Measurements from ENCODE around the gene WARS2. TPM values are rescaled to one million over a fixed set of nuclear protein-coding genes. Genes with fewer than 3 reads are reported as not detected.

The WARS2 gene
- polyA plus RNA-seq, 1 experiment = 17.7 TPM

DNA sequence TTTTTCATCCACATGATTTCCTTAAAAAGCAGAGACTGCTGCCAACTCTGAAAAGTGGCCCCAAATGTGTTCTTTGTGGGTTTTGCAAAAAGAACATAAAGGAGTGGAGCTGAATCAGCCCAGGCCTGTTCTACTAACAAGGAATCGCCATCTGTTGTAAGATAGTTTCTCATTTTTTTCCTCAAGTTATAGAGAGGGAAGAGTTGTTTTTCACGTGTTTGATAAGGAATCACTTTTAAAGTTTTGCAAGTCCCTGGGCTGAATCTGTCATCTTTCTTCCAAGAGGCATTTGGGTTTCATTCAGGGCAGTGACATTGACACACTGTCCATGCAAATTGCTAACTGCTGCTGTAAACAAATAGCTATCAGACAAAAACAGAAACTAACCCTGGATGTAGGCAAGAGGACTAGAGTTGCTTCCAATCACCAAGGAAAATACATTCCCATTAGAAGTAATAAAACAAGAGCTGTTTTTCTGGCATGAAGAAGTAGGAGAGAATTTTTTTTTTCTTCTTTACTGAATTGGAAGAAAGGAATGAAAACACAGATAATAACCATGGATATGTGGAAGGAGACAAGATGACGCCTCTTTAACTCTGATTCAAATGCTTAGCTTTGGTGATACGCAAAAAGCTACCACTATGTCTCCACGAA lies 93.5 kb downstream of the WARS2 start:
- POLR2A ChIA-PET = no interaction called here
- H3K36me3 ChIP-seq (ENCODE audit: control insufficient read depth, insufficient read depth, low read length) = no peaks in the 10 kb centered on the region
- CTCF ChIA-PET = interaction anchor here (0.7 to 1.3 kb wide), 4 partner anchors 11 to 600 kb away, joined by 3 to 4 read pairs (median 3); no protein-coding TSS in a partner anchor
- 0 out of 2 replicates have a peak overlapping the region, but pooled peaks have one; percentile 17 for H3K4me3 ChIP-seq (ENCODE audit: low read depth, low read length)
- no peaks in the 10 kb centered on the region for H3K27me3 ChIP-seq (ENCODE audit: control insufficient read depth, insufficient read depth, low read length)
- no peak for TF ChIP-seq CTCF (IDR thresholded peaks at IDR 0.05; ENCODE audit: insufficient read depth, low read depth, low read length)
- DNase-seq (ENCODE audit: low read depth) = peak; percentile 30

DNA sequence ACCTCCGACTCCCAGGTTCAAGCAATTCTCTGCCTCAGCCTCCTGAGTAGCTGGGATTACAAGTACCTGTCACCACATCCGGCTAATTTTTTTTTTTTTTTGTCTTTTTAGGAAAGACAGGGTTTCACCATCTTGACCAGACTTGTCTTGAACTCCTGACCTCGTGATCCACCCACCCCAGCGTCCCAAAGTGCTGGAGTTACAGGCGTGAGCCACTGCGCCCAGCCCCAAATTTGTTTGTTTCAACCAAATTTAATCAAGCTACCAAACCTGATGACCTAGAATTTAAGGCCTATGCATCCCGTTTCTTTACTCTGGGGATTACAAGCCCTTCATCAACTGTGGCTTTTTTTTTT lies 94.0 kb downstream of the WARS2 start:
- no peak for TF ChIP-seq CTCF (IDR thresholded peaks at IDR 0.05; ENCODE audit: insufficient read depth, low read depth, low read length)
- POLR2A ChIA-PET = no interaction called here
- DNase-seq (ENCODE audit: low read depth) = no peak
- Histone ChIP-seq H3K36me3 (ENCODE audit: control insufficient read depth, insufficient read depth, low read length) (no peaks in the 10 kb centered on the region), H3K4me3 (ENCODE audit: low read depth, low read length) (no peak overlapping the region), H3K27me3 (ENCODE audit: control insufficient read depth, insufficient read depth, low read length) (no peaks in the 10 kb centered on the region)
- CTCF ChIA-PET = interaction anchor here (0.7 to 1.5 kb wide), 4 partner anchors 11 to 228 kb away, joined by 3 to 4 read pairs (median 4); no protein-coding TSS in a partner anchor

DNA sequence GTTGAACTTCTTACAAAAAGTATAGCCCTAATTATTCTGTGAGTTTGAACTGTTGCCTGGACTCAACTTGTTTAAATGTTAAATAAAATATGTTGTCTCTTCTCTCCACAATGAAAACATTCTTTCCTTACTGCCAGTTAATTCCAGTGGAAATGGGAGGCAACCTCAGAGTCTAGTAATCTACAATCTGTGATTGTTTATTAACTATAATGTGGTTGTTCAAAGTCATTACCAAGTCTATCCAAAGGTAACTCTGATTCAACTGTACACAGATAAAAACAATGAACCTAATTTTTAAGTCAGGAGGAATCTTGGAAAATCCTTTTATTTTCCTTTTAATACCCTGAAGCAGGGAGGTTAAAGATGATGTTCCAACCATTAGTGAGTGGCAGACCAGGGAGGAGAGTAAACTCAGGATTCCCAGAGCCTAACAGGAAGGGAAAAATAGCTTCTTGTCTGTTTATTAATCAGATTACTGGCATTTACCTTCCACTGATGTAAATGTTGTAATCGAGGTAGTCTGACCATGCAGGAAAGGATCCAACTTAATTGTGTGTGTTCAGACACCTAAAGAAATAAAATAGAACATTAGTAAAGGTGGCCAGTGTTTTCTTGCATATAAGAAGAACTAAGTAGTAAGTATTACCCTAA lies 95.2 kb downstream of the WARS2 start:
- TF ChIP-seq CTCF (IDR thresholded peaks at IDR 0.05; ENCODE audit: insufficient read depth, low read depth, low read length) = no peak
- H3K36me3 ChIP-seq (ENCODE audit: control insufficient read depth, insufficient read depth, low read length) = no peaks in the 10 kb centered on the region
- CTCF ChIA-PET = interaction anchor here (1.5 kb wide), 1 partner anchor 17 kb away, joined by 4 read pairs; no protein-coding TSS in a partner anchor
- POLR2A ChIA-PET = no interaction called here
- H3K4me3 ChIP-seq (ENCODE audit: low read depth, low read length) = no peak overlapping the region
- H3K27me3 ChIP-seq (ENCODE audit: control insufficient read depth, insufficient read depth, low read length) = no peaks in the 10 kb centered on the region
- no peak for DNase-seq (ENCODE audit: low read depth)

DNA sequence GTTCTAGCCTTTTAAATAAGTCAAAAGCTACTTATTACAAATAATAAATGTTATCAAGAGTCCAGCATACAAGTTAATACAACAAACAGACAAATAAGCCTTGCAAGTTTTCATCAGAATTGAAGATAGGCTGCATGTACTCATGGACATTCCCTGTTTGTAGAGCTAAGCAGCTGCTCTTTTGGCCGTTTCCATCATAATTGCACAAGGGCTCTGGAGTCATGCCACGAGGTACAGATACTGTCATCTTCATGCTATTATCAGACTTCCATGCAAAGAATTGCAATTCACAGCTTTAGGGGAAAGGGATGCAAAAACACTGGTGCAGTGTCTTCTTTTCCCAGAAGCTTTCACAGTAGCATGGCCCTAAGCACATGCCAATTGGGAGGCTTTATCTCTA lies 99.5 kb downstream of the WARS2 start:
- no peaks in the 10 kb centered on the region for H3K27me3 ChIP-seq (ENCODE audit: control insufficient read depth, insufficient read depth, low read length)
- ChIA-PET POLR2A (no interaction called here), CTCF (interaction anchor here (0.9 kb wide), 1 partner anchor 12 kb away, joined by 3 read pairs; no protein-coding TSS in a partner anchor)
- H3K4me3 ChIP-seq (ENCODE audit: low read depth, low read length) = no peak overlapping the region
- TF ChIP-seq CTCF (IDR thresholded peaks at IDR 0.05; ENCODE audit: insufficient read depth, low read depth, low read length) = no peak
- no peaks in the 10 kb centered on the region for H3K36me3 ChIP-seq (ENCODE audit: control insufficient read depth, insufficient read depth, low read length)
- no peak for DNase-seq (ENCODE audit: low read depth)

- H3K4me3 ChIP-seq (ENCODE audit: low read depth, low read length) = no peak overlapping the region
- ChIA-PET POLR2A (no interaction called here), CTCF (interaction anchor here (0.8 kb wide), 1 partner anchor 32 kb away, joined by 3 read pairs; no protein-coding TSS in a partner anchor)
- DNase-seq (ENCODE audit: low read depth) = no peak
- H3K36me3 ChIP-seq (ENCODE audit: control insufficient read depth, insufficient read depth, low read length) = no peaks in the 10 kb centered on the region
- no peak for TF ChIP-seq CTCF (IDR thresholded peaks at IDR 0.05; ENCODE audit: insufficient read depth, low read depth, low read length)
- no peaks in the 10 kb centered on the region for H3K27me3 ChIP-seq (ENCODE audit: control insufficient read depth, insufficient read depth, low read length)
These were observed 100.0 kb downstream of the WARS2 start for GRCh38 chr1:119040489-119040888.
